Measurements from ENCODE around the gene APOO. TPM values are rescaled to one million over a fixed set of nuclear protein-coding genes. Genes with fewer than 3 reads are reported as not detected.

The APOO gene
- total and polyA plus RNA-seq, 2 of the 4 experiments (the other 2 are of a cell fraction): 9.0 to 14.2 TPM

DNA sequence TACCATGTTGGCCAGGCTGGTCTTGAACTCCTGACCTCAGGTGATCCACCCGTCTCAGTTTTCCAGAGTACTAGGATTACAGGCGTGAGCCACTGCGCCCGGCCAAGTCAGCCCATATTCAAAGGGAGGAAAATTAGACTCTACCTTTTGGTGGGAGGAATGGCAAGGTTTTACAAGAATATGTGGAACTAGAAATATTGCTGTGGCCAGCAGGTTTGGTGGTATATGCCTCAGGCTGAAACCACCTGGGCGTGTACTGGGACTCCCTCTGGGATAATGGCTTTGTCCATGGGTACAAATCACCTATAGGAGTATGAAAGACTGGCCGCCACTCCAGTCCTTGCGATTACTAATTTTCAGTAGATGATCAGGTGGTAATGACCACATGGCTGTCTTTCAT is 92.4 kb downstream of the APOO start:
- ChIA-PET POLR2A (ENCODE audit: unreplicated experiment) (no interaction called here), CTCF (no interaction called here)
- H2AFZ ChIP-seq (replicated peaks; ENCODE audit: low read length, poor library complexity): no peak overlapping the region
- no peak overlapping the region for H2AK5ac ChIP-seq (ENCODE audit: low read depth, low read length)
- H3K56ac ChIP-seq (ENCODE audit: extremely low read depth, insufficient read depth, low read length): no peak overlapping the region
- H2BK20ac ChIP-seq (ENCODE audit: low read depth, low read length): no peak overlapping the region
- H4K91ac ChIP-seq (ENCODE audit: insufficient read depth, low read depth, low read length): no peak overlapping the region
- H3K18ac ChIP-seq (ENCODE audit: low read depth, low read length): no peak overlapping the region
- H3K36me3 ChIP-seq (ENCODE audit: control insufficient read depth, insufficient read depth, low read length): no peaks in the 10 kb centered on the region
- no peak overlapping the region for H3K4ac ChIP-seq (ENCODE audit: low read depth, low read length)
- in situ Hi-C loops (cut with MboI; ENCODE audit: low sequenced_read_pairs): no loop called here
- DNase-seq: no peak
- H3K27me3 ChIP-seq (ENCODE audit: control insufficient read depth, insufficient read depth, low read length): no peaks in the 10 kb centered on the region; the same call in none of the 2 replicates
- H2BK15ac ChIP-seq (ENCODE audit: low read depth, low read length): no peak overlapping the region
- dilution Hi-C loops (cut with HindIII; ENCODE audit: low sequenced_read_pairs, unreplicated experiment): no loop called here
- no peak overlapping the region for H4K5ac ChIP-seq (ENCODE audit: low read depth, low read length)
- no peak overlapping the region for H3K4me3 ChIP-seq (ENCODE audit: insufficient read depth, low read depth, low read length)
- no peak overlapping the region for H3K14ac ChIP-seq (replicated peaks; ENCODE audit: low read depth, low read length)
- 100% methylated on average over 2 of the region's 7 CpGs; no CpG with 5 or more reads in 1 of the 2 experiments for WGBS, 2 experiments (ENCODE audit: extremely low coverage in 2 of 2, insufficient read length in 1 of 2)
- no peak overlapping the region for H4K8ac ChIP-seq (ENCODE audit: low read depth in 2 of 2, low read length in 2 of 2)
- no peak overlapping the region for H3K9ac ChIP-seq (ENCODE audit: low read depth, low read length)
- no peaks in the 10 kb centered on the region for H3K9me1 ChIP-seq (ENCODE audit: insufficient read depth, low read length)
- TF ChIP-seq, protein P1, sequence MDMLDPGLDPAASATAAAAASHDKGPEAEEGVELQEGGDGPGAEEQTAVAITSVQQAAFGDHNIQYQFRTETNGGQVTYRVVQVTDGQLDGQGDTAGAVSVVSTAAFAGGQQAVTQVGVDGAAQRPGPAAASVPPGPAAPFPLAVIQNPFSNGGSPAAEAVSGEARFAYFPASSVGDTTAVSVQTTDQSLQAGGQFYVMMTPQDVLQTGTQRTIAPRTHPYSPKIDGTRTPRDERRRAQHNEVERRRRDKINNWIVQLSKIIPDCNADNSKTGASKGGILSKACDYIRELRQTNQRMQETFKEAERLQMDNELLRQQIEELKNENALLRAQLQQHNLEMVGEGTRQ (IDR thresholded peaks at IDR 0.05; ENCODE audit: low read depth, low read length): no peak
- TF ChIP-seq MAZ (IDR thresholded peaks at IDR 0.05; ENCODE audit: borderline replicate concordance, low read depth, low read length) (no peak), MAFK (IDR thresholded peaks at IDR 0.05; ENCODE audit: low read depth, low read length) (no peak), FOS (IDR thresholded peaks at IDR 0.05; ENCODE audit: low read depth, low read length) (no peak), RFX5 (IDR thresholded peaks at IDR 0.05; ENCODE audit: low read depth, low read length) (no peak), SMC3 (IDR thresholded peaks at IDR 0.05; ENCODE audit: low read depth, low read length) (no peak), NFE2L2 (IDR thresholded peaks at IDR 0.05; ENCODE audit: low read depth, low read length) (no peak), RCOR1 (IDR thresholded peaks at IDR 0.05; ENCODE audit: insufficient replicate concordance, low read length) (no peak), MXI1 (IDR thresholded peaks at IDR 0.05; ENCODE audit: borderline replicate concordance, low read depth, low read length) (no peak), CHD1 (IDR thresholded peaks at IDR 0.05; ENCODE audit: low read depth, low read length) (no peak), BHLHE40 (IDR thresholded peaks at IDR 0.05; ENCODE audit: low read depth, low read length) (no peak), CEBPB (IDR thresholded peaks at IDR 0.05; ENCODE audit: low read depth, low read length) (no peak), RAD21 (IDR thresholded peaks at IDR 0.05; ENCODE audit: low read length) (no peak)
- TF ChIP-seq, protein P2, sequence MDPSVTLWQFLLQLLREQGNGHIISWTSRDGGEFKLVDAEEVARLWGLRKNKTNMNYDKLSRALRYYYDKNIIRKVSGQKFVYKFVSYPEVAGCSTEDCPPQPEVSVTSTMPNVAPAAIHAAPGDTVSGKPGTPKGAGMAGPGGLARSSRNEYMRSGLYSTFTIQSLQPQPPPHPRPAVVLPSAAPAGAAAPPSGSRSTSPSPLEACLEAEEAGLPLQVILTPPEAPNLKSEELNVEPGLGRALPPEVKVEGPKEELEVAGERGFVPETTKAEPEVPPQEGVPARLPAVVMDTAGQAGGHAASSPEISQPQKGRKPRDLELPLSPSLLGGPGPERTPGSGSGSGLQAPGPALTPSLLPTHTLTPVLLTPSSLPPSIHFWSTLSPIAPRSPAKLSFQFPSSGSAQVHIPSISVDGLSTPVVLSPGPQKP (IDR thresholded peaks at IDR 0.05; ENCODE audit: borderline replicate concordance, low read depth, low read length): no peak
- TF ChIP-seq, protein P3, sequence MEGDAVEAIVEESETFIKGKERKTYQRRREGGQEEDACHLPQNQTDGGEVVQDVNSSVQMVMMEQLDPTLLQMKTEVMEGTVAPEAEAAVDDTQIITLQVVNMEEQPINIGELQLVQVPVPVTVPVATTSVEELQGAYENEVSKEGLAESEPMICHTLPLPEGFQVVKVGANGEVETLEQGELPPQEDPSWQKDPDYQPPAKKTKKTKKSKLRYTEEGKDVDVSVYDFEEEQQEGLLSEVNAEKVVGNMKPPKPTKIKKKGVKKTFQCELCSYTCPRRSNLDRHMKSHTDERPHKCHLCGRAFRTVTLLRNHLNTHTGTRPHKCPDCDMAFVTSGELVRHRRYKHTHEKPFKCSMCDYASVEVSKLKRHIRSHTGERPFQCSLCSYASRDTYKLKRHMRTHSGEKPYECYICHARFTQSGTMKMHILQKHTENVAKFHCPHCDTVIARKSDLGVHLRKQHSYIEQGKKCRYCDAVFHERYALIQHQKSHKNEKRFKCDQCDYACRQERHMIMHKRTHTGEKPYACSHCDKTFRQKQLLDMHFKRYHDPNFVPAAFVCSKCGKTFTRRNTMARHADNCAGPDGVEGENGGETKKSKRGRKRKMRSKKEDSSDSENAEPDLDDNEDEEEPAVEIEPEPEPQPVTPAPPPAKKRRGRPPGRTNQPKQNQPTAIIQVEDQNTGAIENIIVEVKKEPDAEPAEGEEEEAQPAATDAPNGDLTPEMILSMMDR (conservative IDR thresholded peaks at IDR 0.05; ENCODE audit: low read depth, low read length): no peak
- no peak overlapping the region for H3K23ac ChIP-seq (ENCODE audit: low read depth, low read length)
- H2AK9ac ChIP-seq (replicated peaks; ENCODE audit: low read depth, low read length, poor library complexity): peak overlapping the region; percentile 37
- peaks cover 2% of the 10 kb centered on the region for H3K9me3 ChIP-seq (ENCODE audit: control insufficient read depth, insufficient read depth, low read length)
- intact Hi-C loops (cut with micrococcal nuclease): no loop called here
- H4K20me1 ChIP-seq (ENCODE audit: insufficient read depth, low read length): no peaks in the 10 kb centered on the region
- BruUV-seq (replicated peaks): no TSS peak
- no peak overlapping the region for H3K27ac ChIP-seq (ENCODE audit: insufficient read depth, low read length)
- H2BK120ac ChIP-seq (ENCODE audit: low read depth, low read length): no peak overlapping the region
- H3K4me1 ChIP-seq (ENCODE audit: control insufficient read depth, insufficient read depth, low read length): no peaks in the 10 kb centered on the region
- H3K4me2 ChIP-seq (ENCODE audit: low read depth, low read length): no peak overlapping the region
- no peak for ATAC-seq (ENCODE audit: low read depth)
- no peaks in the 10 kb centered on the region for H3K79me1 ChIP-seq (ENCODE audit: low read depth in 1 of 2, low read length in 2 of 2)
- no peak overlapping the region for H2BK5ac ChIP-seq (ENCODE audit: low read depth, low read length, poor library complexity, severe bottlenecking)
